Stimulated activated CD8-positive, alpha-beta memory T cell treated with anti-CD3 and anti-CD28 coated beads, Interleukin-7, amount 100 ng/mL, for 1 hour (primary cell): ENCODE data around the gene SERINC5.
"Not testable (repeated sequence)": the region's sequence is repeated elsewhere in the genome, so short reads cannot be mapped to it uniquely, and the experiment has no call there.

Source experiments
- DNase-seq, 2 donors: peaks; one replicate each; pipeline ENCODE4 v3.0.0-alpha.2; 2020; ENCODE audit warnings: low read depth in 2 of 2

The SERINC5 gene

DNA sequence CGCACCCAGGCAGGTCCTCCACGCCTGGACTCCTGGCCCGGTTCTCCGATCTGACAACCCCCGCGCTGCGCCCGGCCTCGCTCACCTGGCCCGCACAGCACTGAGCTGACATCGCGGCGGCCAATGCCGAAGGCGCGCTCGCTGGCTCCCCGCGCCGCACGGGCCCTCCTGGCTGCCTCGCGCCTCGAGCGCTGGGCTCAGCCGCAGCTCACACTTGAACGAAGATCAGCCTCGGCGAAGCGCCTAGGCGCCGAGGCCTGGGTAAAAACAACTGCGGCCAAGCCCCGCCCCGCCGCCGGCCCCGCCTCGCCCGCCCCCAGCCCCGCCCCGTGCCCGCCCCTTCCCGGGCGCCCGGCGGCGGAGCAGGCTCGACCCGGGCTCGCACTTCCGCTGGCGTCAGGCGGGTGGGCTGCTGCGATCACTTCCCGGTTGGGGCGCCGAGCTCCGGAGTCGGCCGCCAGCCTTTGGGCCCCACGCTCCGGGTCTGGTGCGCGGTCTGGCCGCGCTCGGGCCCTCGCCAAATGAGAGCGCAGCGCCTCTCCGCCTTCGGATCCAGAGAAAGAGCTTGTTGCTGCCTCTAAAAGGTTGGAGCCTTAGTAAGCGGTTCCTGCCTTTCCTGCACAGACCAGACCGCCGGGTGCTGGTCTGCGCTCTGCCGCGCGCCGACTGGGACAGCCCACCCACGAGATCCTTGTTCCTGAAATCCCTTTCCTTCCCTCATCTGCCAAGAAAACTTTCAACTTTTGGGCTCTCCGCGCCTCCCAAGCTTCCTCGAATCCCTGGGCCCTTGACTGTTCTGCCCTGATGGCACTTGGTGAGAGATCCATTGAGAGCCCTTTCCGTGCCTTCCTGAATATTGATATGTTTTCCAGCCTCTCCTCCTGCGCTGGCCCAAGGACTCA lies at the start of gene SERINC5:
Gene SERINC5 (minus strand): TSS at position 238 of the 902 bp plus-strand sequence. CDS start 126 bp downstream, at position 112.
- DNase-seq = peak; percentile 65 to 67

DNA sequence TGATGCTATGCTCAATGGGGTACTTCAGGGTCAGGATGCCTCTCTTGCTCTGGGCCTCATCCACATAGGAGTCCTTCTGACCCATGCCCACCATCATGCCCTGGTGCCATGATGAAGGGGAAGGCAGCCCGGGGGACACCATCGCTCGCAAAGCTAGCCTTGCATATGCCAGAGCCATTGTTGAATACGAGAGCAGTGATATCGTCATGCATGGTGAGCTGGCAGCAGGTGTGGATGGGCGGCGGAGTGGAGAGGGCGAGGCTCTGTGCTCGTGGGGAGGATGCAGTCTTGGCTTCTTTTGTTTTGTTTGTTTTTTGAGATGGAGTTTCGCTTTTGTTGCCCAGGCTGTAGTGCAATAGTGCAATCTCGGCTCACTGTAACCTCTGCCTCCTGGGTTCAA lies 46.8 kb upstream of the SERINC5 start:
- DNase-seq = no peak

DNA sequence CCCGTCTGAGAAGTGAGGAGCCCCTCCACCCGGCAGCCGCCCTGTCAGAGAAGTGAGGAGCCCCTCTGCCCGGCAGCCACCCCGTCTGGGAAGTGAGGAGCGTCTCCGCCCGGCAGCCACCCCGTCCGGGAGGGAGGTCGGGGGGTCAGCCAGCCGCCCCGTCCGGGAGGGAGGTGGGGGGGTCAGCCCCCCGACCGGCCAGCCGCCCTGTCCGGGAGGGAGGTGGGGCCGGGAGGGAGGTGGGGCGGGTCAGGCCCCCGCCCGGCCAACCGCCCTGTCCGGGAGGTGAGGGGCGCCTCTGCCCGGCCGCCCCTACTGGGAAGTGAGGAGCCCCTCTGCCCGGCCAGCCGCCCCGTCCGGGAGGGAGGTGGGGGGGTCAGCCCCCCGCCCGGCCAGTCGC lies 45.5 kb upstream of the SERINC5 start:
- DNase-seq = not testable (repeated sequence)

DNA sequence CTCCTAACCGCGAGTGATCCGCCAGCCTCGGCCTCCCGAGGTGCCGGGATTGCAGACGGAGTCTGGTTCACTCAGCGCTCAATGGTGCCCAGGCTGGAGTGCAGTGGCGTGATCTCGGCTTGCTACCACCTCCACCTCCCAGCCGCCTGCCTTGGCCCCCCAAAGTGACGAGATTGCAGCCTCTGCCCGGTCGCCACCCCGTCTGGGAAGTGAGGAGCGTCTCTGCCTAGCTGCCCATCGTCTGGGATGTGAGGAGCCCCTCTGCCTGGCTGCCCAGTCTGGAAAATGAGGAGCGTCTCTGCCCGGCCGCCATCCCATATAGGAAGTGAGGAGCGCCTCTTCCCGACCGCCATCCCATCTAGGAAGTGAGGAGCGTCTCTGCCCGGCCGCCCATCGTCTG lies 44.9 kb upstream of the SERINC5 start:
- DNase-seq = not testable (repeated sequence)

DNA sequence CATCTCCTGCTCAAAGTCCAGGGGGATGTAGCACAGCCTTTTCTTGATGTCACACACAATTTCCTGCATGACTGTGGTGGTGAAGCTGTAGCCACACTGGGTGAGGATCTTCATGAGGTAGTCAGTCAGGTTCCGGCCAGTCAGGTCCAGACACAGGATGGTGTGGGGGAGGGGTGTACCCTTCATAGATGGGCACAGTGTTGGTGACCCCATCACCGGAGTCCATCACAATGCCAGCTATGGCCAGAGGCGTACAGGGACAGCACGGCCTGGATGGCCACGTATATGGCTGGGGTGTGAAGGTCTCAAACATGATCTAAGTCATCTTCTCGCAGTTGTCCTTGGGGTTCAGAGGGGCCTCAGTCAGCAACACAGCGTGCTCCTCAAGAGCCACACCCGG lies 44.3 kb upstream of the SERINC5 start:
- DNase-seq = no peak

DNA sequence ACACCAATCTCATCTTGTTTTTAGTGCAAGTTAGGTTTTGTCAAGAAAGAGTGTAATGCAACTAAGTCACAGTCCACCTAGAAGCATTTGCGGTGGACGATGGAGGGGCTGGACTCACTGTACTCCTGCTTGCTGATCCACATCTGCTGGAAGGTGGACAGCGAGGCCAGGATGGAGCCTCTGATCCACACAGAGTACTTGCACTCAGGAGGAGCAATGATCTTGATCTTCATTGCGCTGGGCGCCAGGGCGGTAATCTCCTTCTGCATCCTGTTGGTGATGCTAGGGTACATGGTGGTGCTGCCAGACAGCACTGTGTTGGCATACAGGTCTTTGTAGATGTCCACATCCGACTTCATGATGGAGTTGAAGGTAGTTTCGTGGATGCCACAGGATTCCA lies 43.8 kb upstream of the SERINC5 start:
- no peak for DNase-seq

DNA sequence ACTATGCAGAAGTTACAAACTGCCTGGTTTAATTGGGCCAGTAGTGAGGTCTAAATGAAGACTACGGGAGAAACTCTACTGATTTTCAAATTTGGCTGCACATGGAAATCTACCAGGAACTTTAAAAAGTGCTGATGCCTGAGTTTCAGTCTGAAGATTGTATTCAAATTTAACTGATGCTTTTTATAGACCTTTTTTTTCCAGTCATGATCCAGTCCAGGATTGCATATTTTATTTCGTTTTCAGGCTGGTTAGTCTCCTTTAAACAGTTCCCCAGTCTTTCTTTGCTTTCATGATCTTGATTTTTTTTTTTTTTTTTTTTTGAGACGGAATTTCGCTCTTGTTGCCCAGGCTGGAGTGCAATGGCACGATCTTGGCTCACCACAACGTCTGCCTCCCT lies 40.3 kb upstream of the SERINC5 start:
- no peak for DNase-seq

DNA sequence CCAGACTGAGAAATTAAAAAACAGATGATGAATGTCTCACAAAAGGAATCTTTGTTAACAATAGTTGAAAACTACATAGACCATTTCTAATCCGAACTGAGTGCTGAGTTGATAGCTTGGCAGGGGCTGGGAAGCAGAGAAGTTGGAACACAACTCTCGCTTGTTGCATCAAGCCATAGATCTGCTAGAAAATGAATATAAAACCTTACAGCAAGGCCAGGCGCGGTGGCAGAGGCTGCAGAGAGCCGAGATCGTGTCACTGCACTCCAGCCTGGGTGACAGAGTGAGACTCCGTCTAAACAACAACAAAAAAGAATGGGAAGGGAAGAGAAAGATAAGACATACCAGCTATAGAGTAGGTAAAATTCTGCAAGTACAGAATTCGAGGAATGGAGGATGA lies 35.9 kb upstream of the SERINC5 start:
- DNase-seq = no peak

DNA sequence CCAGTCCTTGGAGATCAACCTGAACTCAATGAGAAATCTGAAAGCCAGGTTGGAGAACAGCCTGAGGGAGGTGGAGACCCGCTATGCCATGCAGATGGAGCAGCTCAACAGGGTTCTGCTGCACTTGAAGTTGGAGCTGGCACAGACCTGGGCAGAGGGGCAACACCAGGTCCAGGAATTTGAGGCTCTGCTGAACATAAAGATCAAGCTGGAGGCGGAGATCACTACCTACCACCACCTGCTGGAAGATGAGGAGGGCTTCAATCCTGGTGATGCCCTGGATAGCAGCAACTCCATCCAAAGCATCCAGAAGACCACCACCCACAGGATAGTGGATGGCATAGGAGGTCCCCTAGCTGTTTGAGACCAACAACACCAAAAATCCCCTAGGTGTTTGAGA lies 33.5 kb upstream of the SERINC5 start:
- no peak for DNase-seq

DNA sequence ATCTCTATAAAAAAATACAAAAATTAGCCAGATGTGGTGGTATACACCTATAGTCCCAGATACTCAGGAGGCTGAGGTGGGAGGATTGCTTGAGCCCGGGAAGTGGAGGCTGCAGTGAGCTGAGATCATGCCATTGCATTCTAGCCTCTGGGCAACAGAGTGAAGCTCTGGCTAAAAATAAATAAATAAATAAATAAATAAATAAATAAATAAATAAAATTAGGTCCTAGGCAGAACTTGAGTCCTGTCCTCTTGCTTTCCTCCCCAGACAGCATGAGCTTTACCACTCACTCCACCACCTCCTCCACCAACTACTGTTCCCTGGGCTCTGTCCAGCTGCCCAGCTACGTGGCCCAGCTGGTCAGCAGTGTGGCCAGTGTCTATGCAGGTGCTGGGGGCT lies 32.3 kb upstream of the SERINC5 start:
- no peak for DNase-seq

DNA sequence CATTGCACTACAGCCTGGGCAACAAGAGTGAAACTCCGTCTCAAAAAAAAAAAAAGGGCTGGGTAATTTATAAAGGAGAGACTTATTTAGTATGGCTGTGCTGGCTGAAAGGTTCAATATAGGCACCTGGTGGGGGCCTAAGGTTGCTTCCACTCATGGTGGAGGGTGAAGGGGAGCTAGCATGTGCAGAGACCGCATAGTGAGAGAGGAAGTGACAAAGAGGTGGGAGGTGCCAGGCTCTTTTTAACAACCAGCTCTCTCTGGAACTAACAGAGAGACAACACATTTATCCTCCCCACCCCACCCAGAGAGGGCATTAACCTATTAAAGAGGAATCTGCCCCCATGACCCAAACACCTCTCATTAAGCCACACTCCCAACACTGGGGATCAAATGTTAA lies 28.9 kb upstream of the SERINC5 start:
- DNase-seq = no peak

DNA sequence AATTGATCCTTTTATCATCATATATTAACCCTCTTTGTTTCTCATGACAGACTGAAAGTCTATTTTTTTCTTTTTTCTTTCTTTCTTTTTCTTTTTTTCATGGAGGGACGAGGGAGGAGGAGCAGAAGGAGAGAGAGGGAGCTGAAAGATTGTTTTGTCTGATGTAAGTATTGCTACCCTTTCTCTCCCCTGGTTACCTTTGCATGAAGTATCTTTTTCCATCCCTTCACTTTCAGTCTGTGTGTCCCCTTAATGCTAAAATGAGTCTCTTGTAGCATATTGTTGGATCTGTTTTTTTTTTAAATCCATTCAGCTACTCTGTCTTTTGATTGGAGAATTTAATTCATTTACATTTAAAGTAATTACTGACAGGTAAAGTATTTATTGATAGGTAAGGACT lies 27.5 kb upstream of the SERINC5 start:
- DNase-seq = no peak

DNA sequence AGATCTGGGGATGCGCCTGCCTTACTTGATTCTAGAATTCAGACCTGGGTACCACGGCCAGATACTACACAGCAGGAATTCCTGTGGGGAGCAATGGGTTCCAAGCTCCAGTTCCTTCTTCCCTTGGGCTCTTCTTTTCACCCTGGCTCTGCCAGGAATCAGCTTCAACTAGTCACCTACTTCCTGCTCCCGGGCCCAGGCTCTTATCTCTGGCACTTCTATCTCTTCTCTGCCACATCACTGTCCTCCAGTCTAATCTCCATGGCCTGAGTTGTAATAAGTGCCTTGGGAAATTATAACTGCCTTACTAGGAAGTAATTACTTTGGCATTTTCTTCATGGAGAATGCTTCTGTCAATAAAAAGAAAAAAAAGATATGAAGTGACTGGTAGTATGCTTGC lies 26.2 kb upstream of the SERINC5 start:
- no peak for DNase-seq

DNA sequence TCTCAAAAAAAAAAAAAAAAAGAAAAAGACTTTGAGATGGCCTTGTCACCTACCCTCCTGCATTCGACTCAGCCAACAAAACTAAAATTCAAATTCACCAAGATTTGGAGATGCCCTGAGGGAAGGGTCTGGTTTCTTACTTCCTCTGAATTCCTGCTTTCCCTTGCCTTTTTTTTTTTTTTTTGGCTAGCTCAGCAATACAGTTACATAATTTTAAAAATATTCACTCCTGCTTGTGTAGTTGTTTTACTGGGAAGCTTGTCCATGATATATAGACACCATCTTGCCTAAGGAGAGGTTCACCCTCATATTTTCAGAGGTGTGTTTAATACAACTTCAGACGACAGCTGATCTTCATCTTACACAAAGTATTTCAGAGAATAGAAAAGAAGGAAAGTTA lies 21.3 kb upstream of the SERINC5 start:
- DNase-seq = no peak

DNA sequence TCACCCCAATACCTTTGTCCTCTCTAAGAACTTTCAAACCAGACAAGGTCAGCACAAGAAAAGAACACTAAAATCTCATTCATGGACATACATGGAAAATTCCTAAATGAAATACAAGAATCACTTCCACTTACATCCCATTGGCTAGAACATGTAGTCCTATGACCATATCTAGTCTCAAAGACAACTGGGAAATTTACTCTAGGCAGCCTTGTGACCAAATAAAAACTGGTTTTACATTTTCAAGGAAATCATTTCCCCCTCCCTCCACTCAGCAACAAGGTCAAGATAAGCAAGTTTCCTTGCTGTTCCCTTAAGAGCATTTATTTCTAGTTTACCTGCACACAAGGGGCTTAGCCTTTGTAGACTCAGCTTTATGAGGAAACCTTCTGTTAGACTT lies 20.3 kb upstream of the SERINC5 start:
- DNase-seq = no peak

DNA sequence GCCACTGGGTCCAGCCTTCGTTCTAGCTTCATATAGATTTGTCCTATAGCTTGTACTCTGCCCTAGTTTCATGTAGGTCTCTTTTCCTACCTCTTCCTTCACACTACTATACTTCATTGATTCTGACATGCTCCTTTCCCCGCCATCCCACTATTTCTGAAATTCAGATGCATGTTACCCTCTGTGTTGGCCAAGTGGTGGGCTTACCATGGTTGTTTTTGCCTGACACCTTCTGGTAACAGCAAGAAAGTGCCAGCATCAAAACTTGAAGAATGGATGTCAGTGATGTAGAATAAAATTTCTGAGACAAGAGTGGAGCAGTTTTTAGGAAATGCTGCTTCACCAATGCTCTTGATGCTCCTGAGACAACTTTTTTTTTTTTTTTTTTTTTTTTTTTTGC lies 19.5 kb upstream of the SERINC5 start:
- DNase-seq = no peak

DNA sequence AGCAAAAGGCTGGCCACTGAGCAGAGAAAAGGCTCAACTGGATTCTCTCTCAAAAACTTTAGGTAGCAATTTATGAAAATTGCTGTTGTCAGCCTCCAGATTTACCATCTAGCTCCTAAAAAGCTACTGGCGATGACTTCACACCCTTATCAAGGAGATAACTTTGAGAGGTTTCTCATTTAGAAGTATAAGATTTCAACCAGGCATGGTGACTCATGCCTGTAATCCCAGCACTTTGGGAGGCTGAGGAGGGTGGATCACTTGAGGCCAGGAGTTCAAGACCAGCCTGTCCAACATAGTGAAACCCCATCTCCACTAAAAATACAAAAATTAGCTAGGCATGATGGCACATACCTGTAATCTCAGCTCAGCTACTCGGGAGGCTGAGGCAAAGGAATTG lies 14.7 kb upstream of the SERINC5 start:
- not testable (repeated sequence) for DNase-seq

DNA sequence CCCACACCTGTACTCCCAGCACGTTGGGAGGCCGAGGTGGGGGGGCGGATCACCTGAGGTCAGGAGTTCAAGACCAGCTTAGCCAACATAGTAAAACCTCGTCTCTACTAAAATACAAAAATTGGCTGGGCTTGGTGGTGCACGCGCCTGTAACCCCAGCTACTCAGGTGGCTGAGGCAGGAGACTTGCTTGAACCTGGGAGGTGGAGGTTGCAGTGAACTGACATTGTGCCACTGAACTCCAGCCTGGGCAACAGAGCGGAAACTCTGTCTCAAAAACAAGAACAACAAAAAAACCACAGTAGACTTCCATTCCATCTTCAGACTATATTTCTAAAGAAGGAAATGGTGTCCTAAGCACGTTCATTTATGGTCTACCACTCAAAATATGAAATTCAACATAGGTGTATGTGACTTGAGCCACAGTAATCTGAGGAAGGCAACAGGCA lies 14.2 kb upstream of the SERINC5 start:
- DNase-seq = no peak

DNA sequence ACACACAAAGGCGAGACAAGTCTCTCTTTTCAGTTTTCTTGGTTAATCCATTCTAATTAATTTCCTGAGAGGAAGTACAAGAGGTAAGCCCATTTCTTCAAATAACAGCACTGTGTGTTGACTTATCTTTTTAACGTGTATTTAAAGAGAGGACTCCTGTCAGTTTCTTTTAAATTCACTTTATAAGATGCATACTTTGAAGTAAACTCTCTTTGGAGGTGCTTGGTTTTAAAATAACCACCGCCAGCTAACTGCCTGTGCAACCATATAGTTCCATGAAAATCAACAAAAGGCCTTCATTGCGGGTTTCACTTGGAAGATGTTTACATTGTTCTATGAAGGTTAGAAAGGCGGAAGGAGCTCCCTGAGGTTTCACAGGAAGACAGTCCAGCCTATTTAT lies 13.1 kb upstream of the SERINC5 start:
- no peak for DNase-seq

DNA sequence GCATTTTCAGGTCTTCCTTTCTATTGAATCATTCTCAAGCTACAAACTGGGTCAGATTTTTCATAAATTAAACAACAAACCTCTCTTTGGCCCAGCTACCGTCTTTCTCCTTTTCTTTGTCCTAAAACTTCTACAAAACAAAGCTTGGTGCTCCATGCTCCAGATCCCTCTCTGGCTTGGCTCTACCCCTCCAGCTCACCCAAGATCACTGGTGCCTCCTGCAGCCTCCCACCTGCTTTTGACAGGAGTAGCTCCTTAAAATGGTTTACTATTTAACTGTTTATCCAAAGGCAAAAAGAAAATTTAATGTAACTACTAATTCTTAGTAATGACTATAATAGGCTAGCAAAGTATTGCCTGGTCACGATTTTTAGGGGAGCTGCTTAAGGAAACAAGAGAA lies 10.7 kb upstream of the SERINC5 start:
- no peak for DNase-seq

DNA sequence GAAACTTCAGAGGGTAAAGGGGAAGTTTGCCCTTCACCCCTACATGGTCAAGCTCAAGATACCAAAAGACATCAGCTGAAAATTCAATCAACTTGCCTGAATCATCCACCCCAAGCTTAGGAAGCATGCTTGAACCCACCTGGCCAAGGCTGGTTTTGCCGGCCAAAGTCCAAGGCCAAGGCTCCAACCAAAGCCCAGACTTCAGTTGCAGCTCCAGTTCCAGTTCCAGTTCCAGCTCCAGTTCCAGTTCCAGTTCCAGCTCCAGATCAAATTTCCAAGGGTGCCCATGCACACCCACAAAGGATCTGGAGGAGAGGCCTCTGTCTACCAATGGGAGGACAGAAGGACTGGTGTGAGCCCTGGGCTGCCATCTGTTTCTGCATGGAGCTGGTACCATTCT lies 4.6 kb upstream of the SERINC5 start:
- DNase-seq = no peak

DNA sequence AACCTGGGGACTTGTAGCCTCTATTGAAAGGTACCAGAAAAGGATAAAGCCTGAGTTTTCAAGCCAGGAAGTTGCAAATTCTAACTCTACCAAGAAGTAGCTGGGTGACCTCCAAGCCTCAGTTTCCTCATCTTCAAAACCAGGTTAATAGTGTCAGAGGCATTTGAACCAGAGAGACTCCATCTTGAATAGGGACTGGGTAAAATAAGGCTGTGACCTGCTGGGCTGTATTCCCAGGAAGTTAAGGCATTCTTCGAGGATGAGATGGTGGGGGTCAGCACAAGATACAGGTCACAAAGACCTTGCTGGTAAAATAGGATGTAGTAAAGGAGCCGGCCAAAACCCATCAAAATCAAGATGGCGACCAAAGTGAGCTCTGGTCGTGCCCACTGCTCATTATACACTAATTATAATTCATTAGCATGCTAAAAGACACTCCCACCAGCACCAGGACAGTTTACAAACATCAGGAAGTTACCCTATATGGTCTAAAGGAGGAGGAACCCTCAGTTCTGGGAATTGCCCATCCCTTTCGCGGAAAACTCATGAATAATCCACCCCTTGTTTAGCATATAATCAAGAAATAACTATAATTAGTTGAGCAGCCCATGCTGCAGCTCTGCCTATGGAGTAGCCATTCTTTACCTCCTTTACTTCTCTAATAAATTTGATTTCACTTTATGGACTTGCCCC lies 3.8 kb upstream of the SERINC5 start:
- DNase-seq = no peak

DNA sequence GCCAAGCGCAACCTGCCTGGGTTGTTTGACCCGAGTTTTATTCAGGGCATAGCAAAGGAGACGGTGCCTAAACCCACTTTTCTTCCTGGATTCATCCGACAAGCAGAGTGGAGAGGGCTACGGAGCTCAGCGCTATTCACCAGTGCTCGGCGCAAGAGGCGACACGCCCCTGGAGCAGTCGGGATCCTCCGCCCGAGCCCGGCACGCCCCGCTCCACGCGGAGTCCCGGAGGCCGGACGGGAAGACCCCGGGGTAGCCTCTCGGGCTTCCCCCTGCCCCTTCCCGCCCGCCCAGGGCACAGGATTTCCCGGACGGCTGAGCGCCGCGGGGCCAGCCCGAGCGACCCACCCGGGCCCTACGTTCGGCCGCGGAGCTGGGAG lies 427 bp downstream of the SERINC5 start:
- no peak for DNase-seq
